ENCODE measurements around the gene B4GALT1.

- no peak for TF ChIP-seq CTCF (IDR thresholded peaks at IDR 0.05)
- no peak for TF ChIP-seq EP300 (IDR thresholded peaks at IDR 0.05)
- no peak for TF ChIP-seq POLR2AphosphoS5 (IDR thresholded peaks at IDR 0.05)
These were observed 1.9 kb upstream of the B4GALT1 start for GRCh38 chr9:33168941-33169544.

Measured in sigmoid colon (tissue), 4 donors.